ENCODE results near the gene COL21A1.

DNA sequence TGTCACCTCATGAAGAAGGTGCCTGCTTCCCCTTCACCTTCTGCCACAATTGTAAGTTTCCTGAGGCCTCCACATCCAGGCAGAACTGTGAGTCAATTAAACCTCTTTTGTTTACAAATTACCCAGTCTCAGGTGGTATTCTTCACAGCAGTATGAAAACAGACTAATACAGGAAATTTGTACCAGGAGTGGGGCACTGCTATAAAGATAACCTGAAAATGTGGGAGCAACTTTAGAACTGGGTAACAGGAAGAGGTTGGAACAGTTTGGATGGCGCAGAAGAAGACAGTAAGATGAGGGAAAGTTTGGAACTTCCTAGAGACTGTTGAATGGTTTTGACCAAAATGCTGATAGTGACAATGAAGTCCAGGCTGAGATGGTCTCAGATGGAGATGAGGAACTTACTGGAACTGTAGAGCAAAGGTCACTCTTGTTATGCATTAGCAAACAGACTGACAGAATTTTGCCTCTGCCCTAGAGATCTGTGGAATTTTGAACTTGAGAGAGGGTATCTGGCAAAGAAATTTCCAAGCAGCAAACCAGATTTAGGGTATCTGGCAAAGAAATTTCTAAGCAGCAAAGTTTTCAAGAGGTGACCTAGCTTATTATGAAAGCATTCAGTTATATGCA lies 23.5 kb upstream of the COL21A1 start:
- TF ChIP-seq EZH2phosphoT487 (IDR thresholded peaks at IDR 0.05; ENCODE audit: low read depth) = no peak
- TF ChIP-seq, protein P1, sequence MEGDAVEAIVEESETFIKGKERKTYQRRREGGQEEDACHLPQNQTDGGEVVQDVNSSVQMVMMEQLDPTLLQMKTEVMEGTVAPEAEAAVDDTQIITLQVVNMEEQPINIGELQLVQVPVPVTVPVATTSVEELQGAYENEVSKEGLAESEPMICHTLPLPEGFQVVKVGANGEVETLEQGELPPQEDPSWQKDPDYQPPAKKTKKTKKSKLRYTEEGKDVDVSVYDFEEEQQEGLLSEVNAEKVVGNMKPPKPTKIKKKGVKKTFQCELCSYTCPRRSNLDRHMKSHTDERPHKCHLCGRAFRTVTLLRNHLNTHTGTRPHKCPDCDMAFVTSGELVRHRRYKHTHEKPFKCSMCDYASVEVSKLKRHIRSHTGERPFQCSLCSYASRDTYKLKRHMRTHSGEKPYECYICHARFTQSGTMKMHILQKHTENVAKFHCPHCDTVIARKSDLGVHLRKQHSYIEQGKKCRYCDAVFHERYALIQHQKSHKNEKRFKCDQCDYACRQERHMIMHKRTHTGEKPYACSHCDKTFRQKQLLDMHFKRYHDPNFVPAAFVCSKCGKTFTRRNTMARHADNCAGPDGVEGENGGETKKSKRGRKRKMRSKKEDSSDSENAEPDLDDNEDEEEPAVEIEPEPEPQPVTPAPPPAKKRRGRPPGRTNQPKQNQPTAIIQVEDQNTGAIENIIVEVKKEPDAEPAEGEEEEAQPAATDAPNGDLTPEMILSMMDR (IDR thresholded peaks at IDR 0.05; ENCODE audit: low read depth, low read length) = no peak

Data from OCI-LY3 (cell line).